ENCODE results near the gene PLXNA4.
"Not testable (repeated sequence)": the region's sequence is repeated elsewhere in the genome, so short reads cannot be mapped to it uniquely, and the experiment has no call there.

The PLXNA4 gene, protein sequence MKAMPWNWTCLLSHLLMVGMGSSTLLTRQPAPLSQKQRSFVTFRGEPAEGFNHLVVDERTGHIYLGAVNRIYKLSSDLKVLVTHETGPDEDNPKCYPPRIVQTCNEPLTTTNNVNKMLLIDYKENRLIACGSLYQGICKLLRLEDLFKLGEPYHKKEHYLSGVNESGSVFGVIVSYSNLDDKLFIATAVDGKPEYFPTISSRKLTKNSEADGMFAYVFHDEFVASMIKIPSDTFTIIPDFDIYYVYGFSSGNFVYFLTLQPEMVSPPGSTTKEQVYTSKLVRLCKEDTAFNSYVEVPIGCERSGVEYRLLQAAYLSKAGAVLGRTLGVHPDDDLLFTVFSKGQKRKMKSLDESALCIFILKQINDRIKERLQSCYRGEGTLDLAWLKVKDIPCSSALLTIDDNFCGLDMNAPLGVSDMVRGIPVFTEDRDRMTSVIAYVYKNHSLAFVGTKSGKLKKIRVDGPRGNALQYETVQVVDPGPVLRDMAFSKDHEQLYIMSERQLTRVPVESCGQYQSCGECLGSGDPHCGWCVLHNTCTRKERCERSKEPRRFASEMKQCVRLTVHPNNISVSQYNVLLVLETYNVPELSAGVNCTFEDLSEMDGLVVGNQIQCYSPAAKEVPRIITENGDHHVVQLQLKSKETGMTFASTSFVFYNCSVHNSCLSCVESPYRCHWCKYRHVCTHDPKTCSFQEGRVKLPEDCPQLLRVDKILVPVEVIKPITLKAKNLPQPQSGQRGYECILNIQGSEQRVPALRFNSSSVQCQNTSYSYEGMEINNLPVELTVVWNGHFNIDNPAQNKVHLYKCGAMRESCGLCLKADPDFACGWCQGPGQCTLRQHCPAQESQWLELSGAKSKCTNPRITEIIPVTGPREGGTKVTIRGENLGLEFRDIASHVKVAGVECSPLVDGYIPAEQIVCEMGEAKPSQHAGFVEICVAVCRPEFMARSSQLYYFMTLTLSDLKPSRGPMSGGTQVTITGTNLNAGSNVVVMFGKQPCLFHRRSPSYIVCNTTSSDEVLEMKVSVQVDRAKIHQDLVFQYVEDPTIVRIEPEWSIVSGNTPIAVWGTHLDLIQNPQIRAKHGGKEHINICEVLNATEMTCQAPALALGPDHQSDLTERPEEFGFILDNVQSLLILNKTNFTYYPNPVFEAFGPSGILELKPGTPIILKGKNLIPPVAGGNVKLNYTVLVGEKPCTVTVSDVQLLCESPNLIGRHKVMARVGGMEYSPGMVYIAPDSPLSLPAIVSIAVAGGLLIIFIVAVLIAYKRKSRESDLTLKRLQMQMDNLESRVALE (N-terminal part only)

DNA sequence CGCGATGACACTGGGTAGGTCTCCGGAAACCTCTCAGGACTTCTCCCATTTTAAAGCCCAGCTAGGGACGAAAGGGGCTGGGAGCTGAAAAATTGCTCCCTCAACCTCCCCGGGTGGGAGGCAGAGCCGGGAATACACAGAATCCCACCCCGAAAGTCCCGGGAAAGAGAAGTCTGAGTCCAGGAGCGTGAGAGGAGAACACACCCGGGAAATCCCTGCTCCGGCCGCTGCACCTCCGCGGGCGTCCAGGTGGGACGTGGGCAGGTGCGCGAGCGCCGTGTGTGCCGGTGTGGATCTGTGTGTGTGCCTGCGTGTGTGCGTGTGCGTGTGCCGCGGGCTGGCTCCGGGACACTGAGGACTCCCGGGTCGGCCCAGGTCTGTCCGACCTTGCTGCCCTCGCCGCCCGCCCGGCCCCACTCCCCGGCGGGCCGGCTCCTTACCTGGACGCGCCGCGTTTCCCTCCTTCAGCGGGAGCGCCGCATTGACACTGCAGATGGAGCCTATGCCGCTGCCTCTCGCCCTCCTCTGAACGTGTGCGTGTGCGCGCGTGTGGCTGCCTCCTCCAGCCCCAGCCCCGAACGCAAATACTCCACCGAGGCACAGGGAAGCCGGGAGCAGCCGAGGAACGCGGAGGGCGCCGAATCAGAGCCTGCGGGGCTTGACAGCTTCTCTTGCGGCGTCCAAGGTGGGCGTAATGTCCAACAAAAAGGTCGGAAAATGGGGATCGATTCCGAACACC is at the start of gene PLXNA4:
TSS of gene PLXNA4 (minus strand) at position 489 of the 739 bp plus-strand sequence. CDS start 67,777 bp downstream, outside the sequence.
- no peak for DNase-seq (ENCODE audit: low read depth)

GRCh38 chr7:132625651-132626050 is 49.4 kb upstream of the PLXNA4 start:
- no peak for DNase-seq (ENCODE audit: low read depth)

GRCh38 chr7:132622081-132622480 is 45.8 kb upstream of the PLXNA4 start:
- DNase-seq (ENCODE audit: low read depth) = no peak

DNA sequence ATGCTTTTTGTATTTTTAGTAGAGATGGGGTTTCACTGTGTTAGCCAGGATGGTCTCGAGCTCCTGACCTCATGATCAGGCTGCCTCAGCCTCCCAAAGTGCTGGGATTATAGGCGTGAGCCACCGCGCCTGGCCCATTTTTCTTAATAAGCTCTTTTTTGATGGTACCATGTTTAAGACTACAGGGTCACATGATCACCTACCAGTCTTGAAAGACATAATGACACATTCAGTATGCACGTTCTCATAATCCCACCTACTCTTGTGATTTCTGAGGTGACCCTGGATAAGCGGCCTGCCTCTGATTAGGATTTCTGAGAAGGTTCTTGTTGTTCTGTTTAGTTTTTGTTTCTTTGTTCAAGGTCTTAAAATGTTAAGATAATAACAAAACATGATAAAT is 43.7 kb upstream of the PLXNA4 start:
- DNase-seq (ENCODE audit: low read depth) = no peak

GRCh38 chr7:132618956-132619305 is 42.7 kb upstream of the PLXNA4 start:
- no peak for DNase-seq (ENCODE audit: low read depth)

- no peak for DNase-seq (ENCODE audit: low read depth)
Measured at GRCh38 chr7:132618271-132618955, 42.1 kb upstream of the PLXNA4 start.

- DNase-seq (ENCODE audit: low read depth) = no peak
Measured at GRCh38 chr7:132614428-132615318, 38.4 kb upstream of the PLXNA4 start.

DNA sequence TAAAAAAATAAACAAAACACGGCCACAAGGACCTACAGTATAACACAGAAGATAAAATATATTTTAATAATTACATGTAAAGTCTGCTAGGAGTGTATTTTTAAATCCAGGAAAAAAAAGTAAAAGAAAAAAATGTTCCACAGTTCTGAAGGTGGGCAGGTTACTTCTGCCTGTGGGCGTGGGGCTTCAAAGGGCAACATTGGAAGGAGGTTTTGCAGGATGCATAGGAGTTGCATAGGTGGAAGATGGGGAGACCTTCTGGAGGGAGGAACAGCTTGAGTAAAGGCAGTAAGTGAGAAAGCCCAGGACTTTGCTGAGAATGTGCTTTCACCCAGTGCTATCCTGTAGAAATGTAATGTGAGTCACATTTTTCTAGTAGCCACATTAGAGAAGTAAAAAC is 37.5 kb upstream of the PLXNA4 start:
- DNase-seq (ENCODE audit: low read depth) = no peak

GRCh38 chr7:132610995-132611394 is 34.7 kb upstream of the PLXNA4 start:
- no peak for DNase-seq (ENCODE audit: low read depth)

- no peak for DNase-seq (ENCODE audit: low read depth)
Measured at GRCh38 chr7:132609906-132610520, 33.7 kb upstream of the PLXNA4 start.

DNA sequence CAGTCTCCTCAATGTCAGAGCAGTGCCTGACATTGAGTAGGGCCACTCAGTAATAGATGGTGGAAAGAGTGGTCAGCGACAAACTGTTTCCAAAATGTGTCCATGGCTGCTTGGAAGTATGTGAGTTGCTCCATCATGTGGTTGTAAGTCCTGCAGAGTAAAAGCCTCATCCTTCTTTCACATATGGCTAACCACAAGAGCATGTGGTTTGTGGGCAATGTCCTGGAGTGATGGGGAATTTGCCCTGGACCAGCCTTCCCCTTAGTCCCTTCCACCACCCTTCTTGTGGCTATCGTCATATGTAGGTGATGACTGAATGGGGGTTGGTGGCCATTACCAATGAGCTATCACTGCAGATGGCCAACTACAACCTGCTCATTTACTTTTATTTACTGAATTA is 33.0 kb upstream of the PLXNA4 start:
- no peak for DNase-seq (ENCODE audit: low read depth)

DNA sequence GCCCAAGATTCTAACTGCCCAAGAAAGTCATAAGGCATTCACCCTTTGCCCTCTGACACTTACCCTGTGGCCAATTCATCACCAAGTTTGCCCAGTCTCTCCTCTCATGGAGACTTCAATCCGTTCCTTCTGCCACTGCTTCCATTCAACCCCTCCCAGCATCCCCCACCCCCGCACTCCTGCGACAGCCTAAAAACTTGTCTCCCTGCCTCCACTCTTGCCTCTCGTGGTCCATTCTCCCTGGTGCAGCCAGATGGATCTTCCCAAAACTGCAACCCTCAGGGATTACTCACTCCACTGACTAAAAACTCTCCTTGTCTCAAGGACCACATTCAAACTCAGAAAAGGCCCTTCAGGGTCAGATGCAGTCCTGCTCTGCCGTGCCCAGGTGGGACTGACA is 32.3 kb upstream of the PLXNA4 start:
- no peak for DNase-seq (ENCODE audit: low read depth)

- DNase-seq (ENCODE audit: low read depth) = no peak
Measured at GRCh38 chr7:132607656-132608055, 31.4 kb upstream of the PLXNA4 start.

DNA sequence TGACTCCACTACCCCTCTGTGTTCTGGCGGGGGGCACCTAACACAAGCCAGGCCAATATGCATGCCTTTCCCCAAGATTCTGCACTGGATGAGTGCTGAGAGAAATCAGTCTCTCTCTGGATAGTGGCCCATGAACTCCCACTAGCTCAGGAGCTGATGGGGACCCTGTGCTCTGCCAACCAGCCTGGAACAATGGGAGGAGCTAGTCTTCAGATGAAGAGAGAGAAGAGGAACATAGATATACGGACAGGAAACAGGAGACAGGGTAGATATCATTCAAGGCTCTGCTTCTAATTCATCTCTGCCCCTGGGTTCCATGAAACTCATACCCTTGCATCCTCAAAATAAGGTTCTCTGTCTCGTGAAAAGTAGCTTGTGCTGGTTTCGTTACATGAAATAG is 27.9 kb upstream of the PLXNA4 start:
- DNase-seq (ENCODE audit: low read depth) = no peak

GRCh38 chr7:132603220-132603833 is 27.1 kb upstream of the PLXNA4 start:
- no peak for DNase-seq (ENCODE audit: low read depth)

GRCh38 chr7:132601783-132602182 is 25.5 kb upstream of the PLXNA4 start:
- DNase-seq (ENCODE audit: low read depth) = no peak

GRCh38 chr7:132596588-132596987 is 20.3 kb upstream of the PLXNA4 start:
- DNase-seq (ENCODE audit: low read depth) = no peak

DNA sequence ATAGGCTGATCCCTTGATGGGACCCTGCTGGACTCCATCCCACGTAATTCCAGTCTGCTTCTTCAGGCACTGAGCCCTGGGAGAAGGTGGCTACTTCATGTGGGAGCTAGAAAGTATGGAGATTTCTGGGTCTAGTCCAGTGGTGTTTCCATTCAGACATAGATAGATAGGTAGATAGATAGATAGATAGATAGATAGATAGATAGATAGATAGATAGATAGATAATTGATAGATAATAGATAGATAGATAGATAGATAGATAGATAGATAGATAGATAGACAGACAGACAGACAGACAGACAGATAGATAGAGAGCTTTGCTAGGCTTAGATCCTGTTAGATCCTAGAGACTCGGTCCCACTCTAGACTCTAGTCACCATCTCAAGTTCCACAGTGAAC is 18.5 kb upstream of the PLXNA4 start:
- DNase-seq (ENCODE audit: low read depth) = not testable (repeated sequence)

DNA sequence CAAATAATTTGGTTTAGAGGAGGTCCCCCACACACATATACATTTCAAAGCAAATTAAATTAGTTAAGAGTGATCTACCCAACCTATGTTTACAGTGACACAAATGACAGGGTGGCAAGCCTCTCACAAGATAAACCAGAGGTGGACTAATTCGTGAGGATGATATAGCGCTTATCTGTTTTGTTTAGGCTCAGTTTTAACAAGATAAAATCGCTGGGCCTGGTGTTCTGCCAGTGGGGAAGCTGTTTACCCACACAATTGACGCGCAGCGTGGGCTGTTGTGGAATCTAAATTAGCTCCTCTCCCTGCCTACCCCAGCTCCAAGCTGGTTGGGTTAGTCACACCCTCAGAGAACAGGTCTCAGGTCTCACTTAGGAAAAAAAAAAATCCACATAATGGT is 16.7 kb upstream of the PLXNA4 start:
- no peak for DNase-seq (ENCODE audit: low read depth)

Measured in activated T-cell treated with anti-CD3 and anti-CD28 coated beads for 48 hours (primary cell).